Stimulated activated CD4-positive, alpha-beta T cell treated with anti-CD3 and anti-CD28 coated beads, Interleukin-4, amount 100 ng/mL, for 24 hours (primary cell): ENCODE data around the gene NELFB.

ENCODE experiments used
- DNase-seq: peaks from one replicate; pipeline ENCODE4 v3.0.0-alpha.2; 2020

The NELFB gene

DNA sequence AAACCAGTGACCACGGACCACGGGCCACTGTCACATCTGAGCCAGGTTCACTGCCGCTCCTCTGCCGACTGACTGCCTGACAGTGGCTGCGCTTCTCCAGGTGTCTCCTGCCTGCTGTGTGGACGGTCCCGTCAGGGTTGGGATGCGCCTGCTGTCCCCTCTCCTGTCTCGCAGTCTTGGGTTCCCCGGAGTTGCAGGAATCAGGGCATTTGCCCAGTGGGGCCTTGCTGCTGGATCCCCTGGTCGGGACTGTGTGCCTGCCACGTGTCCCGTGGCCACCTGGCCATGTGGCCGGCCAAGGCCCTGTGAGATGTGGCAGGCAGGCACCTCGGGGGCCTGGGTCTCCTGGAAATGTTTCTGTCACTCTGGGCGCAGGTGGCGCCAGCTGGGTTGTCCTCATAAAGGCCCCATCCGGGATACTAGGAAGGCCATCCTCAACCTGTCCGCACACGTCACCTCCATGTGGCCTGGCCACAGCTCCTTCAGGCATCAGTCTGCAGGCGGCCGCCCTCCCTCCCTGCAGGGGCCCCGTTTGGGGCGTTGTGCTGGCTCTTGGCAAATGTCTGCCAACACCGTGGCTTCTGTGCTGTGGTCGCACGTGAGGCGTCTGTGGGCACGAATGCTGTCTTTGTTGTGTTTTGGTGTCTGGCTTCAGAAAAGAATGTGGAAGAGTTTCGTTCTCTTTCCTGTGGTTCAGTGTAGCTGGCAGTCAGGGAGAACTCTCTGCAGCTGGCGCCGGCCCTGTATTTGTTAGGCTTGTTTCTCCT lies 16.0 kb downstream of the NELFB start:
- DNase-seq = no peak

DNA sequence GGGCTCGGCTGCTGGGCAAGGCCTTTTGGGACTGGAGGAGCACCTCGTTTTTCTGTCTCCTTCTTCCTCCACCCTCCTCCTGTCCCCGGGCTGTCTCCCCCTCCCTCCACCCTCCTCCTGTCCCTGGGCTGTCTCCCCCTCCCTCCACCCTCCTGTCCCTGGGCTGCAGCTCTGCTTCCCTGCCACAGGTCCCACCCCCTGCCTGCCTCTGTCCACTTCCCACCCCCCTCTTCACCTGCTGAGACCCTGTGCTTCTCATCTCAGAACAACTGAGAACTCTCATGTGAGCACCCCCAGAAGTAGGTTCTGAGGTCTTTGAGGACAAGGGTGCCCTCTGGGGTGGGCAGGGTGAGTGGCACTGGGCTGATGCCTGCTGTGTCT lies 16.6 kb downstream of the NELFB start:
- no peak for DNase-seq

- no peak for DNase-seq
Measured at GRCh38 chr9:137272241-137273094, 17.3 kb downstream of the NELFB start.

GRCh38 chr9:137273095-137273490 lies 18.0 kb downstream of the NELFB start:
- no peak for DNase-seq

GRCh38 chr9:137273611-137274320 lies 18.6 kb downstream of the NELFB start:
- no peak for DNase-seq

GRCh38 chr9:137275203-137275587 lies 20.1 kb downstream of the NELFB start:
- DNase-seq = no peak

DNA sequence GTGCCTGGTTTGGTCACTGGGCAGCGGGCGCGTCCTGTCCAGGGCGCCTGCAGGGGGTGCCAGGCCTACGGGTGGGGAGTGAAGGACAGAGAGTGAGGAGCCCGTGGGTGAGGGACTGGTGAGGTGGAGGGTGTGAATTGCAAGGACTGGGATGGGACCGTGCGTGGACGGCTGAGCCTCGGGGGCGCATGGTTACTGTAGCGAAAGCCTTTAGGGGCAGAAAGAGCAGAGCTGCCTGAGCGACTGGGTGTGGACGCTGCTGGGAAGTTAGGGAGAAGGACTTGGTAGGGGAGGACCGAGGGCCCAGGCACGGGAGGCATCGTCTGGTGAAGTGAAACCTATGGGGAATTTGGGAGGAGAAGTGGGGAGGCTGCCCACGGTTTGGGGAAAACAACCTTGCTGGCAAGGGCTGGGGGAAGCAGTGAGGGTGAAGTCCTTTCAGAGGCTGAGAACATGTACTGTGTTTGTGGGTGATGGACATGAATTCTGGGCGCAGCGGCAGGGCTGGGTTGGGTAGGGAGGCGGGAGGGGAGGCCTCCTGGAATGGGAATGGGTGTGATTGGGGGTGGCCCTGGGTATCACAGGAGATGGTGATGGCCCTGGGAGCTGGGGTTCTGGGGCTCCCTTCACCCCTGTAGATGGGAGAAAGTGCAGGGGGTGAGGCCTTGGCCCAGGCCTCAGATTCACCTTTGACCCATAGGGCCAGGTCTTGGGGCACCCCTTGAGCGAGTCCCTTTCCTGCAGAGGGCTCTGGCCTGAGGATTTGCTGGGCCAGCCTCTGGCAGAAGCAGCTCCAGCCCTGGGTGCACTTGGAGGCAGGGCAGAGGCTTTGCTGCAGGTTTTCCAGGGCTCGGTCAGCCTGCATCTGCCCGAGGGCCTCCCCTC lies 20.7 kb downstream of the NELFB start:
- DNase-seq = no peak

- no peak for DNase-seq
Measured at GRCh38 chr9:137276473-137277328, 21.6 kb downstream of the NELFB start.

GRCh38 chr9:137277329-137278041 lies 22.4 kb downstream of the NELFB start, which contains the start of gene TOR4A:
TSS of gene TOR4A (plus strand) at chr9:137277726. CDS start at chr9:137278690, 964 bp downstream.
- no peak for DNase-seq

GRCh38 chr9:137278061-137278701 lies 23.1 kb downstream of the NELFB start:
- DNase-seq = no peak

- no peak for DNase-seq
Measured at GRCh38 chr9:137278721-137279711, 23.9 kb downstream of the NELFB start.

DNA sequence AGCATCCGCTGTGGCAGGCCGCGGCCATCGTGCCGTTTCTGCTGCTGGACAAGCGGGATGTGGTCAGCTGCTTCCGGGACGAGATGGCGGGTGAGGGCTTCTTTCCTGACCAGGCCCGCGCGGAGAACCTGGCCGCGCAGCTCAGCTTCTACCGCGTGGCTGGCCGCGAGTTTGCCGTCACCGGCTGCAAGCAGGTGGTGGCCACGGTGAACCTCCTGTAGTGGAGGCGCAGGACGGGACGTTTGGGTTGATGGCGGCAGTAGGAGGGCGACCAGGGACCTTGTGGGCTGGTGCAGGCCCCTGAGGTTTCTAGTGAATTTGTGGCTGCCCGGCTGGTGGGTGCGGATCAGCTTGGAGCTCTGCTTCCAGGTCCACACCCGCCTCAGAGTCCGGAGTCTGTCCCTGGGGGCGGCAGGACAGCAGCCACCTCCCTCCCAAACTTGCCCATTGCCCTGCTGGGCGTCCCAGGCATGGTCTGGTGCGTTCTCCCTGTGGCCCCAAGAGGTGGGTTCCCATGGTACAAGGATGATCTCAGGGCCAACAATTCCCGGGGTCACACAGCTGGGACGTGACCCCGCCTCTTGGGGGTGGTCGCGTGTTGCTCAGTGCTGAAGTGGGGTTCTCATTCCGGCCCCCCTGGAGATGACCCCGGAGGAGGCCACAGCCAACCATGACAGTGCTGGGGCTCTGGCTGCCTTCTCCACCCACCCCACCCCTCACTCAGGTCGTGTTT lies 24.8 kb downstream of the NELFB start:
- no peak for DNase-seq

GRCh38 chr9:137280474-137281344 lies 25.6 kb downstream of the NELFB start:
- no peak for DNase-seq

DNA sequence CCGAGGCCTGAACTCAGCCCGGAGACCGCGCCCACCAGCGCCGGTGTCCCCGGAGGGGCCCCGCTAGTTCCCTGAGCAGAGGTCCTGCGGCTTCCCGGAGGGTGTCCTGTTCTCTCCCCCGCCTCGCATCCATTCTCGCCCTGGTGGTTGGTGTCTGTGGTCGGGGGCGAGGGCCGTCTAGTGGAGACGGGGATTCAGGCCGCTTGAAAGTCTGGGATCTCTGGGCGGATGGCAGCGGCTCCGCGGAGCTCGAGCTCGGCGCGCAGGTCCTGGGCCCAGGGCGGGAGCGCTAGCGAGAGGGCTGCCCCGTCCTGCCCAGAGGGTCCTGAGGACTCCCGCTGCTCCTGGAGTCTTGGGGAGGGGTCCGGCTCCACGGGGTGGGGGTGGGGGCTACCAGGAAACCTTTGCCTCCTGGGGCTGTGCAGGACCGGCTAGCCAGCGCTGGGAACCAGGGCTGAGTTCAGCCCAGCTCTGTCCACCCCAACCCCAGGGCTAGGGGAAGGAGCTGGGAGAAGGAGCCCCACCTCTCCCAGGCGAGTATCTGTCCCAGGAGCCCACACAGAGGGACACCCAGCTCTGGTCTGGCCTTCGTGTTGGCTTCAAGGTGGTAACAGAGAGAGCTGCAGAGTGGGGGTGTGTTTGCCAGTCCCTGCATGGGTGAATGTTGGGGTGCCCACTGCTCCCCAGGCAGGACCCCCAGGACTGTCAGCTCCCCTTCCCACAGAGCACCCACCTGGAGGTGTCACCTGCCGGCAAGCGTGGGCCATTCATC lies 26.4 kb downstream of the NELFB start:
- DNase-seq = no peak

DNA sequence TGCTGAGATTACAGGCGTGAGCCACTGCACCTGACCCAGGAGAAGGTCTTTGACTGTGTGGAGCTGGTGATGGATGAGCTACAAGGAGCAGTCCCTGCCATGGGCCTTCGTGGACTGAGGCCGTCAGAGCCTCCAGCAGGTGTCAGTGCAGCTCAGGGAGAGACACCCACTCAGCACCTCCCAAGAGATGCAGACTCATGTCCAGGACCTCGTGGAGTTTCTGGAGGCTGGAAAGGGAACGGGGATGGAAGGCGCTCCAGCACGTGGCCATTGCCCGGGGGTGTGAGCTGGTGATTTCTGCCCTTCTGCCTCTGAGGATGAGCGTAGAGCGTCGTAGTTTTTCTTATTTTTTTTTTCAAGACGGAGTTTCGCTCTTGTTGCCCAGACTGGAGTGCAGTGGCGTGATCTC lies 31.9 kb downstream of the NELFB start:
- DNase-seq = no peak

- no peak for DNase-seq
Measured at GRCh38 chr9:137293094-137293481, 38.0 kb downstream of the NELFB start.
